GM21447 (cell line): Measurements from ENCODE around the gene RAB43.
"Not testable (repeated sequence)": the region's sequence is repeated elsewhere in the genome, so short reads cannot be mapped to it uniquely, and the experiment has no call there.

Source experiments
- ATAC-seq: cut with Tn5 transposase; IDR thresholded peaks from one replicate; pipeline ENCODE4 v1.9.1; 2021; ENCODE audit not compliant: unreplicated experiment

Gene RAB43

GRCh38 chr3:129100274-129100673 lies 21.3 kb downstream of the RAB43 start:
- ATAC-seq = no peak

- no peak for ATAC-seq
Measured at GRCh38 chr3:129095285-129095684, 26.3 kb downstream of the RAB43 start.

- ATAC-seq = not testable (repeated sequence)
Measured at GRCh38 chr3:129088312-129088711, 33.3 kb downstream of the RAB43 start.

- not testable (repeated sequence) for ATAC-seq
Measured at GRCh38 chr3:129087904-129088303, 33.7 kb downstream of the RAB43 start.

GRCh38 chr3:129087138-129087702 lies 34.4 kb downstream of the RAB43 start:
- ATAC-seq = no peak

GRCh38 chr3:129085818-129086217 lies 35.8 kb downstream of the RAB43 start:
- no peak for ATAC-seq

GRCh38 chr3:129085165-129085715 lies 36.4 kb downstream of the RAB43 start:
- ATAC-seq = no peak

GRCh38 chr3:129084501-129084900 lies 37.1 kb downstream of the RAB43 start:
- ATAC-seq = no peak

GRCh38 chr3:129082026-129082425 lies 39.6 kb downstream of the RAB43 start:
- no peak for ATAC-seq

- ATAC-seq = no peak
Measured at GRCh38 chr3:129081503-129081902, 40.1 kb downstream of the RAB43 start.

GRCh38 chr3:129078510-129078909 lies 43.1 kb downstream of the RAB43 start:
- ATAC-seq = no peak

GRCh38 chr3:129077222-129077621 lies 44.4 kb downstream of the RAB43 start:
- ATAC-seq = no peak

- no peak for ATAC-seq
Measured at GRCh38 chr3:129070086-129070885, 51.3 kb downstream of the RAB43 start.

GRCh38 chr3:129069313-129070085 lies 52.1 kb downstream of the RAB43 start:
- ATAC-seq = not testable (repeated sequence)

GRCh38 chr3:129068291-129068886 lies 53.2 kb downstream of the RAB43 start:
- ATAC-seq = no peak

GRCh38 chr3:129067719-129068118 lies 53.9 kb downstream of the RAB43 start:
- not testable (repeated sequence) for ATAC-seq

- ATAC-seq = no peak
Measured at GRCh38 chr3:129065720-129066073, 55.9 kb downstream of the RAB43 start.

GRCh38 chr3:129065016-129065719 lies 56.4 kb downstream of the RAB43 start:
- ATAC-seq = no peak

- no peak for ATAC-seq
Measured at GRCh38 chr3:129063841-129064482, 57.6 kb downstream of the RAB43 start.

- no peak for ATAC-seq
Measured at GRCh38 chr3:129063091-129063640, 58.4 kb downstream of the RAB43 start.
